K562 (cell line): ENCODE results near the gene CDH12. TPM values are rescaled to one million over a fixed set of nuclear protein-coding genes. Genes with fewer than 3 reads are reported as not detected.

Source experiments
- RBFOX2 ChIP-seq: fragments of 200-400 bp; formaldehyde crosslinking; IDR thresholded peaks from 2 replicates; pipeline ENCODE4 v1.6.1; 2017; ENCODE audit warnings: low read depth, mild to moderate bottlenecking, low read length, moderate library complexity
- ZFPM2 ChIP-seq: fragments of 250-450 bp; sonication (Bioruptor Pico); IDR thresholded peaks from 2 replicates; pipeline ENCODE4 v1.5.1; 2022; ENCODE audit warnings: mild to moderate bottlenecking
- ZKSCAN3 ChIP-seq: fragments of 250-450 bp; sonication (Bioruptor Pico); IDR thresholded peaks from 2 replicates; pipeline ENCODE4 v1.4.0; 2020
- ZNF3 ChIP-seq: fragments of 250-450 bp; sonication (Bioruptor Pico); IDR thresholded peaks from 2 replicates; pipeline ENCODE4 v1.5.0; 2021; ENCODE audit warnings: mild to moderate bottlenecking, moderate library complexity
- polyA plus RNA-seq, 8 experiments: library from polyadenylated mRNA; depleted of rRNA in 4 of 8; stranded (reverse) in 5 of 8; unstranded in 3 of 8; fragments of >200 nt; fragmentation: Nextera tagmentation in 2 of 8; fragmentation: Illumina TruSeq in 1 of 8; extraction: Ambion mirVana in 2 of 8; extraction: Trizol in 1 of 8; gene quantifications; 2 replicates each; pipeline versions ENCODE4 v1.2.1 to v1.2.3, GENCODE V29; 2011 to 2014; ENCODE audit warnings: inconsistent platforms in 1 of 8, missing spikeins in 1 of 8
- total RNA-seq, 7 experiments: library from RNA; depleted of rRNA in 6 of 7; stranded (reverse); fragments of >200 nt in 6 of 7; fragmentation: Illumina TruSeq in 2 of 7; extraction: Trizol in 2 of 7; gene quantifications; 2 replicates each; pipeline versions ENCODE4 v1.2.1 to v1.2.3, GENCODE V29; 2011 to 2021; ENCODE audit warnings: low replicate concordance in 1 of 7
- TF ChIP-seq, protein P1 (sequence below), 2 experiments: fragments of 450-650 bp; IDR thresholded peaks; 2 replicates each; pipeline ENCODE4 v1.6.1; 2016; ENCODE audit warnings: mild to moderate bottlenecking in 2 of 2, borderline replicate concordance in 1 of 2, low read depth in 1 of 2, moderate library complexity in 1 of 2

Gene CDH12
- total and polyA plus RNA-seq, 9 of the 15 experiments (the other 6 are each of a cell fraction or from before 2014, with no cell fraction given): 0.03 to 1.7 (median 0.37) TPM

DNA sequence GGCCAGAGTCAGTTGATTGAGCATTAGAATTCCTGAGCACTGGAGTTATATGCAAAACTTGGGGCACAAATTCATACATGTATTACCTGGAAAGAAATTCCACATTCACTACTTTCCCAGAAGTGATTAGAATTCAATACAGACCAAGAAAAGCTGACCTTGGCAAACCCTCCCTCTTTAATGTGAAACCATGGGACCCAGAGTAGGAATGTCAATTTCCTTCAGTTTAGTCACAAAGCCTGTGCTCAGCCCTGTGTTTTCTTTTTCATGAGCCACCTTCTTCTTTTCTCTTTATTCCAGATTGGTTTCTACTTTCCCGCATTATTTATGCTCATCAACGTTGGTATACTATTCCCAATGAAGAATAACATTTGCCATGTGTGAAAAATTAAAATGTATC is 420.2 kb downstream of the CDH12 start (continued):
- TF ChIP-seq, protein P1, sequence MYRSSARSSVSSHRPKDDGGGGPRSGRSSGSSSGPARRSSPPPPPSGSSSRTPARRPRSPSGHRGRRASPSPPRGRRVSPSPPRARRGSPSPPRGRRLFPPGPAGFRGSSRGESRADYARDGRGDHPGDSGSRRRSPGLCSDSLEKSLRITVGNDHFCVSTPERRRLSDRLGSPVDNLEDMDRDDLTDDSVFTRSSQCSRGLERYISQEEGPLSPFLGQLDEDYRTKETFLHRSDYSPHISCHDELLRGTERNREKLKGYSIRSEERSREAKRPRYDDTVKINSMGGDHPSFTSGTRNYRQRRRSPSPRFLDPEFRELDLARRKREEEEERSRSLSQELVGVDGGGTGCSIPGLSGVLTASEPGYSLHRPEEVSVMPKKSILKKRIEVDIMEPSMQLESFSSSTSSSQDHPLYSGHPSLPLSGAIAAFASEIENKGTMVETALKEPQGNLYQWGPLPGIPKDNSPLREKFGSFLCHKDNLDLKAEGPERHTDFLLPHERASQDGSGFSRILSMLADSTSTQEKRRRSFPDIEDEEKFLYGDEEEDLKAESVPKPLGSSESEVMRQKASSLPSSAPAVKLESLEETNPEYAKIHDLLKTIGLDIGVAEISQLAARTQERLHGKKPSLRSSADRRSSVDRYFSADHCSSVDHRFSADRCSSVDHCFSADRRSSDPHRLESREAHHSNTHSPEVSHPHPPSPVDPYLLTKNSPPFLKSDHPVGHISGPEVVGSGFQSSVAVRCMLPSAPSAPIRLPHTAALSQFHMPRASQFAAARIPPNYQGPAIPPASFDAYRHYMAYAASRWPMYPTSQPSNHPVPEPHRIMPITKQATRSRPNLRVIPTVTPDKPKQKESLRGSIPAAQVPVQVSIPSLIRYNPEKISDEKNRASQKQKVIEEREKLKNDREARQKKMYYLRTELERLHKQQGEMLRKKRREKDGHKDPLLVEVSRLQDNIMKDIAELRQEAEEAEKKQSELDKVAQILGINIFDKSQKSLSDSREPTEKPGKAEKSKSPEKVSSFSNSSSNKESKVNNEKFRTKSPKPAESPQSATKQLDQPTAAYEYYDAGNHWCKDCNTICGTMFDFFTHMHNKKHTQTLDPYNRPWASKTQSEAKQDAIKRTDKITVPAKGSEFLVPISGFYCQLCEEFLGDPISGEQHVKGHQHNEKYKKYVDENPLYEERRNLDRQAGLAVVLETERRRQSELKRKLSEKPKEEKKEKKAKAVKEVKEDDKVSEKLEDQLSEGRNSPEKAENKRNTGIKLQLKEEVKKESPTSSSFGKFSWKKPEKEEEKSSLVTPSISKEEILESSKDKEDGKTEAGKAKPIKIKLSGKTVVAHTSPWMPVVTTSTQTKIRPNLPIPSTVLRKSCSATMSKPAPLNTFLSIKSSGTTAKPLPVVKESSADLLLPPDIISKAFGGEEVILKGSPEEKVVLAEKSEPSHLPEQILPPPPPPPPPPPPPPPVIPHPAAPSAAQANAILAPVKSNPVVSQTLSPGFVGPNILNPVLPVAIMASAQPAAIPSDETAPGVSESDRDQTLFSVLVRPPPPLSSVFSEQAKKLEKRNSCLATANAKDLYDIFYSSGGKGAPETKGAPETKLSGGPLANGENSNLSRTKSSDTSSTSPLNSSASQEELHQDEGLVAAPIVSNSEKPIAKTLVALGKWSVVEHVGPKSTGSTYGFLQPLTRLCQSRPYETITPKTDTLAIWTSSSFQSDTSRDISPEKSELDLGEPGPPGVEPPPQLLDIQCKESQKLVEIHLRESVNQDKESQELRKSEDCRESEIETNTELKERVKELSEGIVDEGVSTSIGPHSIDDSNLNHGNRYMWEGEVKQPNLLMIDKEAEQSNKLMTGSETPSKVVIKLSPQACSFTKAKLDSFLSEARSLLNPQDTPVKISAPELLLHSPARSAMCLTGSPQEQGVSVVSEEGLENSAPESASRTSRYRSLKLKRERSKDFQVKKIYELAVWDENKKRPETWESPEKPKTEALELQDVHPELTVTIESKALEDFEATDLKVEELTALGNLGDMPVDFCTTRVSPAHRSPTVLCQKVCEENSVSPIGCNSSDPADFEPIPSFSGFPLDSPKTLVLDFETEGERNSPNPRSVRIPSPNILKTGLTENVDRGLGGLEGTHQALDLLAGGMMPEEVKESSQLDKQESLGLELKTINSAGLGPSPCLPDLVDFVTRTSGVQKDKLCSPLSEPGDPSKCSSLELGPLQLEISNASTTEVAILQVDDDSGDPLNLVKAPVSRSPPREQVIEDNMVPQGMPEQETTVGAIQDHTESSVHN (IDR thresholded peaks at IDR 0.05; ENCODE audit: borderline replicate concordance in 1 of 2, low read depth in 1 of 2): no peak
- TF ChIP-seq ZNF3 (CRISPR knock-in tag): no peak
- no peak for TF ChIP-seq ZFPM2 (CRISPR knock-in tag)
- TF ChIP-seq RBFOX2: no peak
- no peak for TF ChIP-seq ZKSCAN3 (CRISPR knock-in tag)
